ENCODE measurements around the gene CDK13. TPM values are rescaled to one million over a fixed set of nuclear protein-coding genes. Genes with fewer than 3 reads are reported as not detected.

CDK13 gene
- total RNA-seq, 1 experiment from 2014 or later: 39.2 TPM

DNA sequence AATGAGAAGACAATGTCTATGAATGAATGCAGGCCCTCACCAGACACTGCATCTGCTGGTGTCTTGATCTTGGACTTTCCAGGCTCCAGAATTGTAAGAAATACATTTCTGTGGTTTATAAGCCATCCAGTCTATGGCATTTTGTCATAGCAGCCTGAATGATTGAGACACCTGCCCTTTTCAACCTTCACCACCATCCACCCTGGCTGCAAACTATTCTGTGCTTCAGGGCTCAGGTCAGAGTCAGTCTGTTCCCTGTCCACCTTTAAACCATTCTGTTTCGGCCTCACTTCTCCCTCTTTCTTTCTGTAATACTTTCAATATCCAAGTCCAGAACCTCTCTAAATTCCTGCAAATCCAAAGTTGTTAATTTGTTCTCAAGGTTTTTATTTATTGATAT lies 15.9 kb upstream of the CDK13 start (continued):
- no peak for TF ChIP-seq MYBL2 (CRISPR knock-in tag; IDR thresholded peaks at IDR 0.05)
- TF ChIP-seq ZNF232 (CRISPR knock-in tag; IDR thresholded peaks at IDR 0.05): no peak
- TF ChIP-seq ZNF263 (CRISPR knock-in tag; IDR thresholded peaks at IDR 0.05; ENCODE audit: low read depth): no peak
- TF ChIP-seq NFYB (CRISPR knock-in tag; conservative IDR thresholded peaks at IDR 0.05; ENCODE audit: low read depth): no peak
- TF ChIP-seq ESRRA (CRISPR knock-in tag; IDR thresholded peaks at IDR 0.05; ENCODE audit: borderline replicate concordance): no peak
- TF ChIP-seq, protein P1, sequence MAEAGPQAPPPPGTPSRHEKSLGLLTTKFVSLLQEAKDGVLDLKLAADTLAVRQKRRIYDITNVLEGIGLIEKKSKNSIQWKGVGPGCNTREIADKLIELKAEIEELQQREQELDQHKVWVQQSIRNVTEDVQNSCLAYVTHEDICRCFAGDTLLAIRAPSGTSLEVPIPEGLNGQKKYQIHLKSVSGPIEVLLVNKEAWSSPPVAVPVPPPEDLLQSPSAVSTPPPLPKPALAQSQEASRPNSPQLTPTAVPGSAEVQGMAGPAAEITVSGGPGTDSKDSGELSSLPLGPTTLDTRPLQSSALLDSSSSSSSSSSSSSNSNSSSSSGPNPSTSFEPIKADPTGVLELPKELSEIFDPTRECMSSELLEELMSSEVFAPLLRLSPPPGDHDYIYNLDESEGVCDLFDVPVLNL (CRISPR knock-in tag; IDR thresholded peaks at IDR 0.05; ENCODE audit: borderline replicate concordance, low read depth): no peak
- TF ChIP-seq, protein P2, sequence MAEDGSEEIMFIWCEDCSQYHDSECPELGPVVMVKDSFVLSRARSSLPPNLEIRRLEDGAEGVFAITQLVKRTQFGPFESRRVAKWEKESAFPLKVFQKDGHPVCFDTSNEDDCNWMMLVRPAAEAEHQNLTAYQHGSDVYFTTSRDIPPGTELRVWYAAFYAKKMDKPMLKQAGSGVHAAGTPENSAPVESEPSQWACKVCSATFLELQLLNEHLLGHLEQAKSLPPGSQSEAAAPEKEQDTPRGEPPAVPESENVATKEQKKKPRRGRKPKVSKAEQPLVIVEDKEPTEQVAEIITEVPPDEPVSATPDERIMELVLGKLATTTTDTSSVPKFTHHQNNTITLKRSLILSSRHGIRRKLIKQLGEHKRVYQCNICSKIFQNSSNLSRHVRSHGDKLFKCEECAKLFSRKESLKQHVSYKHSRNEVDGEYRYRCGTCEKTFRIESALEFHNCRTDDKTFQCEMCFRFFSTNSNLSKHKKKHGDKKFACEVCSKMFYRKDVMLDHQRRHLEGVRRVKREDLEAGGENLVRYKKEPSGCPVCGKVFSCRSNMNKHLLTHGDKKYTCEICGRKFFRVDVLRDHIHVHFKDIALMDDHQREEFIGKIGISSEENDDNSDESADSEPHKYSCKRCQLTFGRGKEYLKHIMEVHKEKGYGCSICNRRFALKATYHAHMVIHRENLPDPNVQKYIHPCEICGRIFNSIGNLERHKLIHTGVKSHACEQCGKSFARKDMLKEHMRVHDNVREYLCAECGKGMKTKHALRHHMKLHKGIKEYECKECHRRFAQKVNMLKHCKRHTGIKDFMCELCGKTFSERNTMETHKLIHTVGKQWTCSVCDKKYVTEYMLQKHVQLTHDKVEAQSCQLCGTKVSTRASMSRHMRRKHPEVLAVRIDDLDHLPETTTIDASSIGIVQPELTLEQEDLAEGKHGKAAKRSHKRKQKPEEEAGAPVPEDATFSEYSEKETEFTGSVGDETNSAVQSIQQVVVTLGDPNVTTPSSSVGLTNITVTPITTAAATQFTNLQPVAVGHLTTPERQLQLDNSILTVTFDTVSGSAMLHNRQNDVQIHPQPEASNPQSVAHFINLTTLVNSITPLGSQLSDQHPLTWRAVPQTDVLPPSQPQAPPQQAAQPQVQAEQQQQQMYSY (CRISPR knock-in tag; IDR thresholded peaks at IDR 0.05): no peak
- TF ChIP-seq GABPB1 (CRISPR knock-in tag; IDR thresholded peaks at IDR 0.05): no peak
- no peak for TF ChIP-seq KAT7 (CRISPR knock-in tag; IDR thresholded peaks at IDR 0.05; ENCODE audit: borderline replicate concordance)
- TF ChIP-seq, protein P3, sequence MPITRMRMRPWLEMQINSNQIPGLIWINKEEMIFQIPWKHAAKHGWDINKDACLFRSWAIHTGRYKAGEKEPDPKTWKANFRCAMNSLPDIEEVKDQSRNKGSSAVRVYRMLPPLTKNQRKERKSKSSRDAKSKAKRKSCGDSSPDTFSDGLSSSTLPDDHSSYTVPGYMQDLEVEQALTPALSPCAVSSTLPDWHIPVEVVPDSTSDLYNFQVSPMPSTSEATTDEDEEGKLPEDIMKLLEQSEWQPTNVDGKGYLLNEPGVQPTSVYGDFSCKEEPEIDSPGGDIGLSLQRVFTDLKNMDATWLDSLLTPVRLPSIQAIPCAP (CRISPR knock-in tag; IDR thresholded peaks at IDR 0.05): no peak
- TF ChIP-seq, protein P4, sequence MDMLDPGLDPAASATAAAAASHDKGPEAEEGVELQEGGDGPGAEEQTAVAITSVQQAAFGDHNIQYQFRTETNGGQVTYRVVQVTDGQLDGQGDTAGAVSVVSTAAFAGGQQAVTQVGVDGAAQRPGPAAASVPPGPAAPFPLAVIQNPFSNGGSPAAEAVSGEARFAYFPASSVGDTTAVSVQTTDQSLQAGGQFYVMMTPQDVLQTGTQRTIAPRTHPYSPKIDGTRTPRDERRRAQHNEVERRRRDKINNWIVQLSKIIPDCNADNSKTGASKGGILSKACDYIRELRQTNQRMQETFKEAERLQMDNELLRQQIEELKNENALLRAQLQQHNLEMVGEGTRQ (CRISPR knock-in tag; IDR thresholded peaks at IDR 0.05): no peak
- no peak for TF ChIP-seq ZNF121 (CRISPR knock-in tag; IDR thresholded peaks at IDR 0.05)
- TF ChIP-seq, protein P5, sequence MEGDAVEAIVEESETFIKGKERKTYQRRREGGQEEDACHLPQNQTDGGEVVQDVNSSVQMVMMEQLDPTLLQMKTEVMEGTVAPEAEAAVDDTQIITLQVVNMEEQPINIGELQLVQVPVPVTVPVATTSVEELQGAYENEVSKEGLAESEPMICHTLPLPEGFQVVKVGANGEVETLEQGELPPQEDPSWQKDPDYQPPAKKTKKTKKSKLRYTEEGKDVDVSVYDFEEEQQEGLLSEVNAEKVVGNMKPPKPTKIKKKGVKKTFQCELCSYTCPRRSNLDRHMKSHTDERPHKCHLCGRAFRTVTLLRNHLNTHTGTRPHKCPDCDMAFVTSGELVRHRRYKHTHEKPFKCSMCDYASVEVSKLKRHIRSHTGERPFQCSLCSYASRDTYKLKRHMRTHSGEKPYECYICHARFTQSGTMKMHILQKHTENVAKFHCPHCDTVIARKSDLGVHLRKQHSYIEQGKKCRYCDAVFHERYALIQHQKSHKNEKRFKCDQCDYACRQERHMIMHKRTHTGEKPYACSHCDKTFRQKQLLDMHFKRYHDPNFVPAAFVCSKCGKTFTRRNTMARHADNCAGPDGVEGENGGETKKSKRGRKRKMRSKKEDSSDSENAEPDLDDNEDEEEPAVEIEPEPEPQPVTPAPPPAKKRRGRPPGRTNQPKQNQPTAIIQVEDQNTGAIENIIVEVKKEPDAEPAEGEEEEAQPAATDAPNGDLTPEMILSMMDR (IDR thresholded peaks at IDR 0.05): no peak
- TF ChIP-seq, protein P6, sequence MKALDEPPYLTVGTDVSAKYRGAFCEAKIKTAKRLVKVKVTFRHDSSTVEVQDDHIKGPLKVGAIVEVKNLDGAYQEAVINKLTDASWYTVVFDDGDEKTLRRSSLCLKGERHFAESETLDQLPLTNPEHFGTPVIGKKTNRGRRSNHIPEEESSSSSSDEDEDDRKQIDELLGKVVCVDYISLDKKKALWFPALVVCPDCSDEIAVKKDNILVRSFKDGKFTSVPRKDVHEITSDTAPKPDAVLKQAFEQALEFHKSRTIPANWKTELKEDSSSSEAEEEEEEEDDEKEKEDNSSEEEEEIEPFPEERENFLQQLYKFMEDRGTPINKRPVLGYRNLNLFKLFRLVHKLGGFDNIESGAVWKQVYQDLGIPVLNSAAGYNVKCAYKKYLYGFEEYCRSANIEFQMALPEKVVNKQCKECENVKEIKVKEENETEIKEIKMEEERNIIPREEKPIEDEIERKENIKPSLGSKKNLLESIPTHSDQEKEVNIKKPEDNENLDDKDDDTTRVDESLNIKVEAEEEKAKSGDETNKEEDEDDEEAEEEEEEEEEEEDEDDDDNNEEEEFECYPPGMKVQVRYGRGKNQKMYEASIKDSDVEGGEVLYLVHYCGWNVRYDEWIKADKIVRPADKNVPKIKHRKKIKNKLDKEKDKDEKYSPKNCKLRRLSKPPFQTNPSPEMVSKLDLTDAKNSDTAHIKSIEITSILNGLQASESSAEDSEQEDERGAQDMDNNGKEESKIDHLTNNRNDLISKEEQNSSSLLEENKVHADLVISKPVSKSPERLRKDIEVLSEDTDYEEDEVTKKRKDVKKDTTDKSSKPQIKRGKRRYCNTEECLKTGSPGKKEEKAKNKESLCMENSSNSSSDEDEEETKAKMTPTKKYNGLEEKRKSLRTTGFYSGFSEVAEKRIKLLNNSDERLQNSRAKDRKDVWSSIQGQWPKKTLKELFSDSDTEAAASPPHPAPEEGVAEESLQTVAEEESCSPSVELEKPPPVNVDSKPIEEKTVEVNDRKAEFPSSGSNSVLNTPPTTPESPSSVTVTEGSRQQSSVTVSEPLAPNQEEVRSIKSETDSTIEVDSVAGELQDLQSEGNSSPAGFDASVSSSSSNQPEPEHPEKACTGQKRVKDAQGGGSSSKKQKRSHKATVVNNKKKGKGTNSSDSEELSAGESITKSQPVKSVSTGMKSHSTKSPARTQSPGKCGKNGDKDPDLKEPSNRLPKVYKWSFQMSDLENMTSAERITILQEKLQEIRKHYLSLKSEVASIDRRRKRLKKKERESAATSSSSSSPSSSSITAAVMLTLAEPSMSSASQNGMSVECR (CRISPR knock-in tag; IDR thresholded peaks at IDR 0.05; ENCODE audit: borderline replicate concordance): no peak
- TF ChIP-seq JAZF1 (CRISPR knock-in tag; IDR thresholded peaks at IDR 0.05): no peak
- TF ChIP-seq FOXJ3 (CRISPR knock-in tag; IDR thresholded peaks at IDR 0.05; ENCODE audit: borderline replicate concordance): no peak

All from WTC11 (cell line).